ENCODE measurements around the gene AP3M1.

Gene AP3M1

GRCh38 chr10:74120911-74121310, 29.7 kb downstream of the AP3M1 start:
- no peak for TF ChIP-seq Cebpa-rat (IDR thresholded peaks at IDR 0.05)
- H4K20me1 ChIP-seq = peaks cover 51% of the 10 kb centered on the region
- no peaks in the 10 kb centered on the region for H3K9me3 ChIP-seq
- peaks cover 10% of the 10 kb centered on the region for H3K4me1 ChIP-seq
- no peaks in the 10 kb centered on the region for H3K27me3 ChIP-seq
- H3K27ac ChIP-seq = no peak overlapping the region
- peaks cover 100% of the 10 kb centered on the region for H3K36me3 ChIP-seq
- no peak overlapping the region for H3K9ac ChIP-seq
- no peak overlapping the region for H3K4me2 ChIP-seq
- H3K4me3 ChIP-seq = no peak overlapping the region

DNA sequence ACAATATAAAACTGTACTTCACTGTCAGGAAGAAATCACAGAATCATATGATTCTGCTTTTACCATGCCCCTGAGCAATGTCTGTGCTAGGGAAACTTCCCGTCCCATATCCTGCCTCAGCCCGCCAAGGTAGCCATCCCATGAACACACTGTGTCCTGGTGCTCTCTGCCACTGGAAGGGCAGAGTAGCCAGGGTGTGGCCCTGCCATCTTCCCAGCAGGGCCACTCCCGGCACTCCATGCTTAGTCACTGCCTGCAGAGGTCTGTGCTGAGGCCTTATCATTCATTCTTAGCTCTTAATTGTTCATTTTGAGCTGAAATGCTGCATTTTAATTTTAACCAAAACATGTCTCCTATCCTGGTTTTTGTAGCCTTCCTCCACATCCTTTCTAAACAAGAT, 31.8 kb downstream of the AP3M1 start:
- Histone ChIP-seq H3K27ac (no peak overlapping the region), H3K9ac (no peak overlapping the region), H3K36me3 (peaks cover 100% of the 10 kb centered on the region)

GRCh38 chr10:74117738-74118137, 32.9 kb downstream of the AP3M1 start:
- Histone ChIP-seq H3K9ac (no peak overlapping the region), H3K27ac (no peak overlapping the region), H3K4me2 (no peak overlapping the region), H4K20me1 (peaks cover 61% of the 10 kb centered on the region), H3K9me3 (no peaks in the 10 kb centered on the region), H3K27me3 (no peaks in the 10 kb centered on the region), H3K4me1 (peaks cover 3% of the 10 kb centered on the region; the same call in 1 of the 2 replicates), H3K36me3 (peaks cover 100% of the 10 kb centered on the region), H3K4me3 (no peak overlapping the region)
- no peak for TF ChIP-seq Cebpa-rat (IDR thresholded peaks at IDR 0.05)

More for the DNA sequence above, 31.8 kb downstream of the AP3M1 start:
- Histone ChIP-seq H4K20me1 (peaks cover 65% of the 10 kb centered on the region), H3K27me3 (no peaks in the 10 kb centered on the region), H3K4me3 (no peak overlapping the region), H3K4me1 (peaks cover 10% of the 10 kb centered on the region), H3K9me3 (no peaks in the 10 kb centered on the region), H3K4me2 (no peak overlapping the region)
- TF ChIP-seq Cebpa-rat (IDR thresholded peaks at IDR 0.05) = no peak

GRCh38 chr10:74114041-74114448, 36.6 kb downstream of the AP3M1 start:
- TF ChIP-seq Cebpa-rat (IDR thresholded peaks at IDR 0.05) = no peak
- no peaks in the 10 kb centered on the region for H3K9me3 ChIP-seq
- H3K27me3 ChIP-seq = no peaks in the 10 kb centered on the region
- no peak overlapping the region for H3K4me2 ChIP-seq
- H3K4me1 ChIP-seq = no peaks in the 10 kb centered on the region
- peaks cover 100% of the 10 kb centered on the region for H3K36me3 ChIP-seq
- H4K20me1 ChIP-seq = peaks cover 73% of the 10 kb centered on the region
- no peak overlapping the region for H3K27ac ChIP-seq
- H3K4me3 ChIP-seq = no peak overlapping the region
- H3K9ac ChIP-seq = no peak overlapping the region

GRCh38 chr10:74113546-74113945, 37.1 kb downstream of the AP3M1 start:
- Histone ChIP-seq H3K4me3 (no peak overlapping the region), H3K9me3 (no peaks in the 10 kb centered on the region), H3K4me1 (no peaks in the 10 kb centered on the region), H3K27me3 (no peaks in the 10 kb centered on the region), H4K20me1 (peaks cover 68% of the 10 kb centered on the region), H3K4me2 (no peak overlapping the region), H3K27ac (no peak overlapping the region), H3K9ac (no peak overlapping the region), H3K36me3 (peaks cover 100% of the 10 kb centered on the region)
- no peak for TF ChIP-seq Cebpa-rat (IDR thresholded peaks at IDR 0.05)

GRCh38 chr10:74111799-74112198, 38.8 kb downstream of the AP3M1 start:
- peaks cover 61% of the 10 kb centered on the region for H4K20me1 ChIP-seq

GRCh38 chr10:74110120-74110519, 40.5 kb downstream of the AP3M1 start:
- TF ChIP-seq Cebpa-rat (IDR thresholded peaks at IDR 0.05) = no peak

More at GRCh38 chr10:74111799-74112198, 38.8 kb downstream of the AP3M1 start:
- Histone ChIP-seq H3K27me3 (no peaks in the 10 kb centered on the region), H3K36me3 (peaks cover 100% of the 10 kb centered on the region), H3K4me2 (no peak overlapping the region), H3K4me3 (no peak overlapping the region), H3K27ac (no peak overlapping the region), H3K9ac (no peak overlapping the region), H3K4me1 (no peaks in the 10 kb centered on the region), H3K9me3 (no peaks in the 10 kb centered on the region)
- TF ChIP-seq Cebpa-rat (IDR thresholded peaks at IDR 0.05) = no peak

DNA sequence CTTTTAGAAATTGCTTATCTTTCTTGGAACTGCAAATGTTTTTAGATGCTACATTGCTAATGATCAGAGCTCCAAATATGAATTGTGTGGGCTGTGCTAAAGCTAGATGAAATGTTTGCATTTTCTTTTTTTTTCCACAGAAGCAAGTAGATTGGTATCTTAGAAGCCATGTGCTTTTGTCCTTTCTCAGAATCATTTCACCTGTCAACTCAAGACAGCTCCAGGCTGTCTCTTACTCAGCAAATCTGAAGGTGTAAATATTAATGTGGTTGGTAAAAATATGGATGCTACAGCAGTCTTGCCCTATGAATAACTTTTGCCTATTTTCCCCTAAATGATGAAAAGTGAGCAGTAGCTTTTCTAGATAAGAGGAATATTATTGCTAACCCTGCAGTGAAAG, 41.2 kb downstream of the AP3M1 start:
- H3K27ac ChIP-seq = no peak overlapping the region
- no peak overlapping the region for H3K4me2 ChIP-seq
- no peaks in the 10 kb centered on the region for H3K27me3 ChIP-seq
- H4K20me1 ChIP-seq = peaks cover 41% of the 10 kb centered on the region
- H3K36me3 ChIP-seq = peaks cover 100% of the 10 kb centered on the region
- no peak overlapping the region for H3K4me3 ChIP-seq
- H3K9me3 ChIP-seq = no peaks in the 10 kb centered on the region
- no peak for TF ChIP-seq Cebpa-rat (IDR thresholded peaks at IDR 0.05)
- no peaks in the 10 kb centered on the region for H3K4me1 ChIP-seq
- H3K9ac ChIP-seq = no peak overlapping the region

More at GRCh38 chr10:74110120-74110519, 40.5 kb downstream of the AP3M1 start:
- Histone ChIP-seq H3K9ac (no peak overlapping the region), H4K20me1 (peaks cover 47% of the 10 kb centered on the region), H3K27ac (no peak overlapping the region), H3K27me3 (no peaks in the 10 kb centered on the region), H3K4me2 (no peak overlapping the region), H3K4me3 (no peak overlapping the region), H3K9me3 (no peaks in the 10 kb centered on the region), H3K36me3 (peaks cover 100% of the 10 kb centered on the region), H3K4me1 (no peaks in the 10 kb centered on the region)

DNA sequence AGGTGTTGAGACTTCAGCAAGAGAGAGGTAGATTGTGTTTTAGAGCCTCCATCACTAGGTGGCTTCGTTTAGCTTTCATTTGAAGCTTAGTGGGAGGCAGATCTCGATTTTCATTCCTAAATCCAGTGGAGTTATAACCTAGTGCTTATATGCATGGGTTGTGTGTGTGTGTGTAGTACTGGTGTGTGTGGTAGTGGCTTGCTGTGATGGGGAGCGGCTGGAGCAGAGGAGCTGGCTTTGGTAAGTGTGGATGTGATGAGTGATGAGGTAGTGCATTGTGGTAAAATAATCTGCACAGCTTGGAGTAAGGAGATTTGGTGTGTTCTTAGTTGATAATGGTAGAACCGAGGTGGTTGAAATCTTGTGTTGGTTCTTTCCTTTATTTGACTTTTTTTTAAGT, 43.2 kb downstream of the AP3M1 start:
- no peak overlapping the region for H3K27ac ChIP-seq
- H4K20me1 ChIP-seq = peaks cover 36% of the 10 kb centered on the region
- no peak for TF ChIP-seq Cebpa-rat (IDR thresholded peaks at IDR 0.05)
- H3K4me3 ChIP-seq = no peak overlapping the region
- H3K4me2 ChIP-seq = no peak overlapping the region
- H3K4me1 ChIP-seq = no peaks in the 10 kb centered on the region
- H3K36me3 ChIP-seq = peaks cover 100% of the 10 kb centered on the region
- no peaks in the 10 kb centered on the region for H3K9me3 ChIP-seq
- H3K27me3 ChIP-seq = no peaks in the 10 kb centered on the region
- no peak overlapping the region for H3K9ac ChIP-seq

DNA sequence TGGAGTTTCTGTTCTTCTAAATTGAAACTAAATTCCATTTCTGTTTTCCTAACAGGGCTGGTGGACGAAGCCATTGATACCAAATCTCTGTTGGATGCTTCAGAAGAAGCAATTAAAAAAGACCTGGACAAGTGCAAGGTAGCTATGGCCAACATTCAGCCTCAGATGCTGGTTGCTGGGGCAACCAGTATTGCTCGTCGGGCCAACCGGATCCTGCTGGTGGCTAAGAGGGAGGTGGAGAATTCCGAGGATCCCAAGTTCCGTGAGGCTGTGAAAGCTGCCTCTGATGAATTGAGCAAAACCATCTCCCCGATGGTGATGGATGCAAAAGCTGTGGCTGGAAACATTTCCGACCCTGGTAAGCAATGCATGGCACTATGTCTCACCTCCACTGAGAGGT, 45.6 kb downstream of the AP3M1 start:
- peaks cover 100% of the 10 kb centered on the region for H3K36me3 ChIP-seq

GRCh38 chr10:74104480-74104879, 46.1 kb downstream of the AP3M1 start:
- Histone ChIP-seq H3K27ac (no peak overlapping the region), H3K4me1 (no peaks in the 10 kb centered on the region), H3K9ac (no peak overlapping the region), H3K9me3 (no peaks in the 10 kb centered on the region), H3K4me2 (no peak overlapping the region), H3K36me3 (peaks cover 100% of the 10 kb centered on the region), H3K27me3 (no peaks in the 10 kb centered on the region), H4K20me1 (peaks cover 14% of the 10 kb centered on the region; the same call in 1 of the 2 replicates), H3K4me3 (no peak overlapping the region)
- no peak for TF ChIP-seq Cebpa-rat (IDR thresholded peaks at IDR 0.05)

More for the DNA sequence above, 45.6 kb downstream of the AP3M1 start:
- Histone ChIP-seq H3K4me3 (no peak overlapping the region), H3K4me2 (no peak overlapping the region), H3K27ac (no peak overlapping the region), H3K9me3 (no peaks in the 10 kb centered on the region), H3K4me1 (no peaks in the 10 kb centered on the region), H3K9ac (no peak overlapping the region), H3K27me3 (no peaks in the 10 kb centered on the region), H4K20me1 (peaks cover 17% of the 10 kb centered on the region; the same call in 1 of the 2 replicates)
- no peak for TF ChIP-seq Cebpa-rat (IDR thresholded peaks at IDR 0.05)

Measured in BLaER1 (cell line).